Transverse colon (tissue), 4 donors: ENCODE results near the gene THSD4. TPM values are rescaled to one million over a fixed set of nuclear protein-coding genes. Genes with fewer than 3 reads are reported as not detected.
"Not testable (repeated sequence)": the region's sequence is repeated elsewhere in the genome, so short reads cannot be mapped to it uniquely, and the experiment has no call there.

ENCODE experiments used
- DNase-seq: peaks from one replicate; pipeline ENCODE4 v3.0.0-alpha.2; 2019
- H3K27ac ChIP-seq, 4 donors: fragments of 200-600 bp; sonication (generic); 2 replicates each; pipeline ENCODE4 v1.5.1; 2016 to 2018; ENCODE audit warnings: inconsistent platforms in 4 of 4
- H3K27me3 ChIP-seq: fragments of 200-600 bp; sonication (generic); 2 replicates; pipeline ENCODE4 v1.5.1; 2017; ENCODE audit warnings: inconsistent platforms
- H3K36me3 ChIP-seq, 4 donors: fragments of 200-600 bp; sonication (generic); 2 replicates each; pipeline ENCODE4 v1.5.1; 2017 to 2019; ENCODE audit warnings: inconsistent platforms in 4 of 4
- H3K4me1 ChIP-seq, 4 donors: fragments of 200-600 bp; sonication (generic); 2 replicates each; pipeline ENCODE4 v1.5.1; 2017 to 2020; ENCODE audit warnings: inconsistent platforms in 4 of 4
- H3K4me3 ChIP-seq, 4 donors: fragments of 200-600 bp; sonication (generic); 1 replicate in 1 of 4; 2 replicates in 3 of 4; pipeline versions ENCODE4 v1.5.1 to v1.6.1; 2017 to 2019; ENCODE audit warnings: inconsistent platforms in 4 of 4
- H3K9me3 ChIP-seq, 2 donors: fragments of 200-600 bp; sonication (generic); 2 replicates each; pipeline ENCODE4 v1.5.1; 2017 to 2019; ENCODE audit warnings: inconsistent platforms in 2 of 2
- EP300 ChIP-seq: sonication (generic); formaldehyde crosslinking; IDR thresholded peaks from one replicate; pipeline ENCODE4 v1.6.1; 2017; ENCODE audit warnings: antibody characterized with exemption, low read depth
- POLR2A ChIP-seq: fragments of 450-650 bp; IDR thresholded peaks from one replicate; pipeline ENCODE4 v1.6.1; 2016; ENCODE audit warnings: antibody characterized with exemption, mild to moderate bottlenecking, moderate library complexity
- POLR2AphosphoS5 ChIP-seq, 3 donors: sonication (generic); formaldehyde crosslinking; IDR thresholded peaks; one replicate each; pipeline ENCODE4 v1.6.1; 2016; ENCODE audit warnings: antibody characterized with exemption in 3 of 3
- WGBS, 2 donors: methylation state at CpG; one replicate each; pipeline ENCODE4 v1.1.5; 2018; ENCODE audit warnings: low coverage in 1 of 2; 5-methylcytosine and 5-hydroxymethylcytosine counted together
- in situ Hi-C, 4 donors: fragments of 200-750 bp; cut with MboI; loops; one replicate each; pipeline versions ENCODE4 v1.15.0 to v1.15.1; 2017; ENCODE audit warnings: low sequenced_read_pairs in 3 of 4, low pct_ligation_motif_present in 1 of 4, low pct_unique_long_range_greater_than_20kb in 1 of 4
- intact Hi-C: fragments of 100-400 bp; cut with DNase I; formaldehyde crosslinking; loops from one replicate; pipeline ENCODE4 v1.15.1; 2023; ENCODE audit warnings: low total_unique reads
- total RNA-seq, 4 donors: library from RNA; depleted of rRNA; stranded (reverse); fragments of >200 nt; gene quantifications; one replicate each; pipeline ENCODE4 v1.1.0, GENCODE V29; 2016
- TF ChIP-seq, protein P1 (sequence below), 5 experiments: fragments of 200-600 bp in 3 of 5; fragments of 450-650 bp in 2 of 5; sonication (generic) in 3 of 5; IDR thresholded peaks; 1 replicate in 2 of 5; 2 replicates in 3 of 5; pipeline ENCODE4 v1.5.1; 2016 to 2017; ENCODE audit warnings: antibody characterized with exemption in 5 of 5, inconsistent platforms in 3 of 5, mild to moderate bottlenecking in 2 of 5, moderate library complexity in 1 of 5

Gene THSD4
- total RNA-seq, 4 donors from 2014 or later, result 13.3 to 57.2 (median 47.4) TPM

GRCh38 chr15:71397377-71397776, 282.1 kb downstream of the THSD4 start:
- no peak for TF ChIP-seq POLR2A
- peak; percentile 56 for DNase-seq
- H3K4me1 ChIP-seq, result peaks cover 0 to 19% (median 2%) of the 10 kb centered on the region in 4 donors
- no peak overlapping the region for H3K4me3 ChIP-seq
- 57 to 70% methylated on average over 2 of the region's 2 CpGs for WGBS, 2 donors
- intact Hi-C loops (no loop called here), in situ Hi-C loops (no loop called here)
- H3K36me3 ChIP-seq, result no peaks in the 10 kb centered on the region
- H3K27me3 ChIP-seq, result no peaks in the 10 kb centered on the region
- no peaks in the 10 kb centered on the region for H3K9me3 ChIP-seq
- H3K27ac ChIP-seq, result no peak overlapping the region

- WGBS, 2 donors, result 30 to 39% methylated on average over 2 to 3 of the region's 3 CpGs
- in situ Hi-C loops, result no loop called here
- peaks cover 0 to 19% (median 2%) of the 10 kb centered on the region in 4 donors for H3K4me1 ChIP-seq
These were observed 285.0 kb downstream of the THSD4 start for GRCh38 chr15:71400294-71400693.

GRCh38 chr15:71401728-71402127, 286.5 kb downstream of the THSD4 start:
- H3K27me3 ChIP-seq, H3K36me3 ChIP-seq, H3K27ac ChIP-seq, H3K4me3 ChIP-seq, intact Hi-C loops, DNase-seq, in situ Hi-C loops, H3K9me3 ChIP-seq: not testable (repeated sequence)
- 82 to 100% methylated on average over 2 to 3 of the region's 3 CpGs for WGBS, 2 donors
- H3K4me1 ChIP-seq, result peaks cover 0 to 17% (median 2%) of the 10 kb centered on the region in 4 donors

More at GRCh38 chr15:71400294-71400693, 285.0 kb downstream of the THSD4 start:
- TF ChIP-seq EP300 (no peak), POLR2AphosphoS5 (IDR thresholded peaks at IDR 0.05) (no peak), POLR2A (no peak)
- TF ChIP-seq, protein P1, sequence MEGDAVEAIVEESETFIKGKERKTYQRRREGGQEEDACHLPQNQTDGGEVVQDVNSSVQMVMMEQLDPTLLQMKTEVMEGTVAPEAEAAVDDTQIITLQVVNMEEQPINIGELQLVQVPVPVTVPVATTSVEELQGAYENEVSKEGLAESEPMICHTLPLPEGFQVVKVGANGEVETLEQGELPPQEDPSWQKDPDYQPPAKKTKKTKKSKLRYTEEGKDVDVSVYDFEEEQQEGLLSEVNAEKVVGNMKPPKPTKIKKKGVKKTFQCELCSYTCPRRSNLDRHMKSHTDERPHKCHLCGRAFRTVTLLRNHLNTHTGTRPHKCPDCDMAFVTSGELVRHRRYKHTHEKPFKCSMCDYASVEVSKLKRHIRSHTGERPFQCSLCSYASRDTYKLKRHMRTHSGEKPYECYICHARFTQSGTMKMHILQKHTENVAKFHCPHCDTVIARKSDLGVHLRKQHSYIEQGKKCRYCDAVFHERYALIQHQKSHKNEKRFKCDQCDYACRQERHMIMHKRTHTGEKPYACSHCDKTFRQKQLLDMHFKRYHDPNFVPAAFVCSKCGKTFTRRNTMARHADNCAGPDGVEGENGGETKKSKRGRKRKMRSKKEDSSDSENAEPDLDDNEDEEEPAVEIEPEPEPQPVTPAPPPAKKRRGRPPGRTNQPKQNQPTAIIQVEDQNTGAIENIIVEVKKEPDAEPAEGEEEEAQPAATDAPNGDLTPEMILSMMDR (IDR thresholded peaks at IDR 0.05), result no peak
- intact Hi-C loops, result no loop called here
- Histone ChIP-seq H3K4me3 (no peak overlapping the region), H3K27me3 (no peaks in the 10 kb centered on the region), H3K27ac (peak overlapping the region in 1 of 4 donors; percentile 10), H3K9me3 (no peaks in the 10 kb centered on the region), H3K36me3 (no peaks in the 10 kb centered on the region)
- DNase-seq, result no peak

DNA sequence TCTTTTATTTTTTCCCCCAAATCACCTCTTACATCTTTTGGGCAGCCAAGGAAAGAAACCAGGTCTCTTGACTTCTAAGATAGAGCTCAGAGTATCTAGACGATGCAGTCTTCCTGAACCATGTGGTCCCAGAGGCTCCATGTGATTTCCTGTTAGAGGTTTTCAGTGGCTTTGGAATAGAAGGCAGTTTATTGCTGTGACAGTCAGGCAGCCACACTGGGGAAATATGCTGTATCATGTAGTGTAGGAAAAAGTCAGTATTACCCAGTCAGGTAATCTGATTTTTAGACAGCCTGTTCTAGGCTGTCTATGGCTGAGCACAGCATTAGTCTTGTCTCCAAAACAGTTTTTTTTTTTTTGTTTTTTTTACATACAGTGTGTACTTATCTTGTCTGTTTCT, 294.3 kb downstream of the THSD4 start:
- Histone ChIP-seq H3K27ac (peak overlapping the region; percentile 75 to 83 (median 82)), H3K4me3 (no peak overlapping the region), H3K27me3 (no peaks in the 10 kb centered on the region), H3K9me3 (no peaks in the 10 kb centered on the region), H3K4me1 (peaks cover 10 to 33% (median 17%) of the 10 kb centered on the region in 4 donors), H3K36me3 (no peaks in the 10 kb centered on the region)
- TF ChIP-seq POLR2AphosphoS5 (IDR thresholded peaks at IDR 0.05) (no peak), EP300 (no peak), POLR2A (no peak)
- TF ChIP-seq, protein P1 (IDR thresholded peaks at IDR 0.05), result no peak
- DNase-seq, result no peak
- in situ Hi-C loops (no loop called here), intact Hi-C loops (no loop called here)
- WGBS, 2 donors, result 11 to 18% methylated on average over 1 of the region's 1 CpG

- intact Hi-C loops (no loop called here), in situ Hi-C loops (no loop called here)
- peak overlapping the region; percentile 75 to 83 (median 82) for H3K27ac ChIP-seq
- TF ChIP-seq, protein P1 (IDR thresholded peaks at IDR 0.05), result no peak
- peak; percentile 55 for TF ChIP-seq POLR2A
- TF ChIP-seq EP300, result no peak
- peak; percentile 28 to 89 (median 64) for TF ChIP-seq POLR2AphosphoS5 (IDR thresholded peaks at IDR 0.05)
- WGBS, 2 donors, result 55 to 60% methylated on average over 6 of the region's 6 CpGs
- no peaks in the 10 kb centered on the region for H3K9me3 ChIP-seq
- H3K36me3 ChIP-seq, result no peaks in the 10 kb centered on the region
- peaks cover 10 to 33% (median 17%) of the 10 kb centered on the region in 4 donors for H3K4me1 ChIP-seq
- no peak overlapping the region for H3K4me3 ChIP-seq
- no peaks in the 10 kb centered on the region for H3K27me3 ChIP-seq
- DNase-seq, result peak; percentile 41
These were observed 295.1 kb downstream of the THSD4 start for GRCh38 chr15:71410347-71410746.
